Chondrocyte (in vitro differentiated cells): ENCODE measurements around the gene ILK. TPM values are rescaled to one million over a fixed set of nuclear protein-coding genes. Genes with fewer than 3 reads are reported as not detected.
A peak's percentile ranks its signal among the peaks of the same experiment; 100 is the strongest.

Source experiments
- DNase-seq: peaks from one replicate; pipeline ENCODE4 v3.0.0; 2021; ENCODE audit warnings: mixed read lengths, low spot score
- H3K27ac Mint-ChIP-seq: one replicate; pipeline ENCODE4 v1.8.0; 2021; ENCODE audit warnings: mild to moderate bottlenecking, moderate library complexity, mixed read lengths; ENCODE audit not compliant: unreplicated experiment
- H3K27me3 Mint-ChIP-seq: 2 replicates; pipeline ENCODE4 v1.8.0; 2021; ENCODE audit warnings: low read depth, mixed read lengths
- H3K36me3 Mint-ChIP-seq: 2 replicates; pipeline ENCODE4 v1.8.0; 2021; ENCODE audit warnings: low read depth, mixed read lengths
- H3K4me1 Mint-ChIP-seq: 2 replicates; pipeline ENCODE4 v1.8.0; 2021; ENCODE audit warnings: low read depth, mild to moderate bottlenecking, mixed read lengths
- H3K4me3 Mint-ChIP-seq: one replicate; pipeline ENCODE4 v1.8.0; 2021; ENCODE audit warnings: mild to moderate bottlenecking, moderate library complexity, mixed read lengths; ENCODE audit not compliant: unreplicated experiment
- H3K9me3 Mint-ChIP-seq: 2 replicates; pipeline ENCODE4 v1.8.0; 2021; ENCODE audit warnings: low read depth, mixed read lengths
- total RNA-seq: library from RNA; stranded (reverse); gene quantifications from 3 replicates; pipeline ENCODE4 v1.2.1, GENCODE V29; 2021
- TF ChIP-seq, protein P1 (sequence below): fragments of 200-600 bp; sonication (generic); IDR thresholded peaks from 2 replicates; pipeline ENCODE4 v1.5.0; 2021; ENCODE audit warnings: antibody characterized with exemption, mild to moderate bottlenecking, moderate library complexity

The ILK gene
- total RNA-seq, 1 donor from 2014 or later: 258 TPM

DNA sequence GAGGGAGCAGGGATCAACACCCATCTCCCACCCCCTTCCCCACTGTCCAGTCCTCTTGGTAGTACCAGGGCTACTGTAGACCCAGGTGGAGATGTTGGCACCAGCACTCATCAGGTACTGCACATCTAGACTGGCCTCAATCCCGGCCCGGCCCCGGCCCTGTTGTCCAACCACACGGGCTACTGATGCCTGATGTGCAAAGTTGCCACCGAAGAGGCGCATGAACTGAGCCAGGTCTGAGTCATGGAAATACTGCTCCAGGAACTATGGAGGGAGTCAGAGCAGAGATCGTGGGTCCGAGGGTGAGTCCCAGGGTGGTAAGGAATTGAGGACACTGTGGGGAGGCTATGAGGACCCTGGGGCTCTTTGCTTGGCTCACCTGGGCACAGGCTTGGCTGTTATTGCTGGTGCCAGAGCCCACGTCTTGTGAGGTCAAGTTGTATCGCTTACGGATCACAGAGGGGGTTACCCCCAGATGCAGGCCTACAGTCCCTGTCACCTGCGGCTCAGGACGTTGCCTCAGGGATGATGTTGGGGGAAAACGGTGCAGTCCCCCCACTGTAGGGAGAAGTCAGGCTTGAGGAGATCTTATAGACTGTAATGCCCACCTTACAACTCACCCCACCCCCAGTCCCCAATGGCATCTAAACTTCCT is 13.1 kb downstream of the ILK start:
- Mint-ChIP-seq H3K9me3 (no peaks in the 10 kb centered on the region), H3K27ac (no peak overlapping the region)
- TF ChIP-seq, protein P1, sequence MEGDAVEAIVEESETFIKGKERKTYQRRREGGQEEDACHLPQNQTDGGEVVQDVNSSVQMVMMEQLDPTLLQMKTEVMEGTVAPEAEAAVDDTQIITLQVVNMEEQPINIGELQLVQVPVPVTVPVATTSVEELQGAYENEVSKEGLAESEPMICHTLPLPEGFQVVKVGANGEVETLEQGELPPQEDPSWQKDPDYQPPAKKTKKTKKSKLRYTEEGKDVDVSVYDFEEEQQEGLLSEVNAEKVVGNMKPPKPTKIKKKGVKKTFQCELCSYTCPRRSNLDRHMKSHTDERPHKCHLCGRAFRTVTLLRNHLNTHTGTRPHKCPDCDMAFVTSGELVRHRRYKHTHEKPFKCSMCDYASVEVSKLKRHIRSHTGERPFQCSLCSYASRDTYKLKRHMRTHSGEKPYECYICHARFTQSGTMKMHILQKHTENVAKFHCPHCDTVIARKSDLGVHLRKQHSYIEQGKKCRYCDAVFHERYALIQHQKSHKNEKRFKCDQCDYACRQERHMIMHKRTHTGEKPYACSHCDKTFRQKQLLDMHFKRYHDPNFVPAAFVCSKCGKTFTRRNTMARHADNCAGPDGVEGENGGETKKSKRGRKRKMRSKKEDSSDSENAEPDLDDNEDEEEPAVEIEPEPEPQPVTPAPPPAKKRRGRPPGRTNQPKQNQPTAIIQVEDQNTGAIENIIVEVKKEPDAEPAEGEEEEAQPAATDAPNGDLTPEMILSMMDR: no peak

DNA sequence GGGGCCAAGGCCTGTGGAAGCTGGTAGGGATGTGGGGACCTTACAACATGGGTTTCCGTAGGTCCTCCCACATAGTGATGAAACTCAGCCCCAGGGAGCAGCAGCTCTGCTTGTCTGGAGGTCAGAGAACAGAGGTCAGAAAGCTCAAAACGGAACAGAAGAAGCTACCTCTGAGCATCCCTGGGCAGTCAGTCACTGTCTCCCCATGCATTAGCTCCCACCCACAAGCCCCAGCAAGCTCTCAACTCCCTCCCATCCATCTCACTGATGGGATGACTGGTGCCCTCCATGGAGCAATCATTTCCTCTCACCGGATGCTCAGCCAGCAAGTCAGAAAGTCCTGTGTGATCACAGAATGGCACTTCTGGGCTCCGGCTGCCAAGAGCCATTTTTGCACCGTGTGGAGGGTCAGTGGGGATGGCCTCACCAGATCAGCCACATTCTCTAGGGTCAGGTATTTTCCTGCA is 13.8 kb downstream of the ILK start:
- DNase-seq: no peak
- Mint-ChIP-seq H3K27ac (no peak overlapping the region), H3K27me3 (no peaks in the 10 kb centered on the region), H3K4me3 (no peak overlapping the region), H3K36me3 (peaks cover 11% of the 10 kb centered on the region), H3K9me3 (no peaks in the 10 kb centered on the region), H3K4me1 (peaks cover 3% of the 10 kb centered on the region)
- TF ChIP-seq, protein P1: no peak

More for the DNA sequence above, 13.1 kb downstream of the ILK start:
- Mint-ChIP-seq H3K4me3 (no peak overlapping the region), H3K36me3 (peaks cover 11% of the 10 kb centered on the region), H3K4me1 (peaks cover 3% of the 10 kb centered on the region), H3K27me3 (no peaks in the 10 kb centered on the region)
- DNase-seq: peak; percentile 73

DNA sequence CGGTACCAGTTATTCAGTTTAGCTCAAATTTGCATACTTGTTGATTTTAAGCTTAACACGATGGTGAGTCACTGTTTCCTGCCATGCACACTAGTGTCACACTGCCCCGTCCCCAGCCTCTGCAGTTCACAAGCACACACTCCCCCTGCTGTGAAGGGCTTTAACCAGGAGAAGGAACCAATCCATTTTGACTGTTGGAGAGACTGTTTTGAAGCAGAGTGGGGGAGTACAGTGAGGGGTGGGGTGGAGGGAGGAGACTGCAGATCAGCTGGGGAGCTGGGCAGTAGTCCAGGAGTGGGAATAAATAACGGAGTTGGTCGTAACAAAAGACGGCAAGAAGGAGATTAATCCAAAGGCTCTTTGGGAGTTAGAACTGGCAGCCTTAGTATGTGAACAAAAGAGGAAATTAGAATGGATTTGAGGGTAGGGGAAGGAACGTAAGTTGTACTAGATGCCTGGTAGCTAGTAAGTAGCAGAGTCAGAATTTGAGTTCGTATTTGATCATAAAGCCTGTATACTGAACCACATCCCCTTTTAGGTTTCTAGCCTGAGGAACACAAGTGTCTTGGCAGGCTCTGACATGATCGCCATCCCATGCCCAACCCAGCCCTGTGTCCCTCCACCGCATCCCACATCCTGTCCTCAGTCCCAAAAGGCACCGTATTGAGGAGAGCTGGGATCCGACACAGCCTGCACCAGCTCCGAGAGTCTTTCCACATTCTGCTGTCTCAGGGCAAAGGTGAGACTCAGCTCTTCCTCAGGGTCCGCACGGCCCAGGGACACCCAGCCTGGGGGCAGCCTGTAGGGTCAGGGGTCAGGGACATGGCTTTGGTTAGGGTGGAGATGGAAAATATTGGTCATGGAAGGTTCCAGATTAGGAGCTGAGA is 14.8 kb downstream of the ILK start:
- H3K4me3 Mint-ChIP-seq: no peak overlapping the region

DNA sequence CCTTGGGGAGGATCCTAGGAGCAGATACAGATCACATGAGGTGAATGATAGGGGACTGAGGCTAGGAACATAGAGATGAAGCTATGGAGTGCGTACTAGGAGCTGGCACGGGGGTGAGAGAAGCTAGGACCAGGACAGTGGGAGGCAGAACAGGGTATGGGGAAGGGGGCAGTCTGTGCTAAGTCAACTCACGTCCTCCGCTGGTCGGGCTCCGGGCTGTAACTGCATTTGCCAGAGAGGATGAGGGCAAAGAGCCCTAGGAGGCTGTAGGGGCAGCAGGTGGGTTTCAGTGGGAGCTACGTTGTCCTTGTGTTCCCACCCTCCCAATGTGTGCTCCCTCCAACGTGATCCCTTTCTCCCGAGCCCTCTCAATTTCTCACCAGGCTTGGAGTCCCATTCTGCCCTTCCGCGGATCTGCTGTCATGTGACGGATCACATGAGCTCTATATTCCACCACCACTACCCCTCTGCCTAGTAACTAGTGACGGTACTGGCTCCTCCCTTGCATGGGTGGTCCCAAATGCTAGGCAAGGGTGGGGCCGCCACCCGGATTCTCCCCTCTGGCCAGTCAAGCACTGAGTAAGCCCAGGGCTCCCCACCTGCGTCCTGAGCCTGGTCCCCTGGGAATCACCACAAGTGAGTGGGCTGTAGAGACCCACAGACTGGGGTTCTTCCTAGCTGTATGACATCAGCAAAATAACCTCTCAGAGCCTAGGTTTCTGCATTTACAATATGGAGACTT is 15.6 kb downstream of the ILK start, which contains the start of gene TPP1:
TSS of gene TPP1 (minus strand) at position 419 of the 742 bp plus-strand sequence. CDS start at position 397, 22 bp downstream.
- Mint-ChIP-seq H3K36me3 (peaks cover 11% of the 10 kb centered on the region), H3K27me3 (no peaks in the 10 kb centered on the region), H3K4me3 (no peak within 1 kb of the TSS), H3K4me1 (peaks cover 3% of the 10 kb centered on the region), H3K9me3 (no peaks in the 10 kb centered on the region), H3K27ac (no peak within 1 kb of the TSS)
- TF ChIP-seq, protein P1: peak; percentile 15
- DNase-seq: no peak

More for the DNA sequence above, 14.8 kb downstream of the ILK start:
- TF ChIP-seq, protein P1: peak; percentile 37
- no peaks in the 10 kb centered on the region for H3K27me3 Mint-ChIP-seq
- H3K9me3 Mint-ChIP-seq: no peaks in the 10 kb centered on the region
- peaks cover 3% of the 10 kb centered on the region for H3K4me1 Mint-ChIP-seq
- peaks cover 11% of the 10 kb centered on the region for H3K36me3 Mint-ChIP-seq
- no peak overlapping the region for H3K27ac Mint-ChIP-seq
- DNase-seq: no peak

DNA sequence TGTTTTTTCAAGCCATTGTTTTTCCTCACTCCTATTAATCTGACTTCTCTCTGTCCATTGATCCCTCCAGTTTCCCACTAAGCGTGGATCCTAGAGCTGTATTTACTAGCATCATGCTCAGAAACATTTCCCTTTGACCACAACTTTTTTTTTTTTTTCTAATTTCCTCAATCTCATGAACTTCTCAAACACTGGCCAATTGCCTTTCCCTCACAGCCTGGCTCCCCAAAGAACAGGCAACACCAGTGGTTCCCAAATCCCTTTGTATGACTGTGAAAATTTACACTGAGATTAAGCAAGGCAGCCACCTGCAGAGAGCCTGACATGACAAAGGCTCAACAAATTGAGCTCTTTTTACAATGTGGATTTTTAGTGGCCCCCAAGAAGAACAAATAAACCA is 17.1 kb downstream of the ILK start:
- H3K27ac Mint-ChIP-seq: no peak overlapping the region
- peaks cover 3% of the 10 kb centered on the region for H3K4me1 Mint-ChIP-seq
- TF ChIP-seq, protein P1: no peak
- no peak overlapping the region for H3K4me3 Mint-ChIP-seq
- no peaks in the 10 kb centered on the region for H3K9me3 Mint-ChIP-seq
- H3K27me3 Mint-ChIP-seq: no peaks in the 10 kb centered on the region
- DNase-seq: no peak
- peaks cover 10% of the 10 kb centered on the region for H3K36me3 Mint-ChIP-seq
